Vein endothelial cell (primary cell): ENCODE measurements around the gene BMPR1B. TPM values are rescaled to one million over a fixed set of nuclear protein-coding genes. Genes with fewer than 3 reads are reported as not detected.

Experiments
- total RNA-seq: library from RNA; depleted of rRNA; stranded (reverse); fragments of >200 nt; gene quantifications from 2 replicates; pipeline ENCODE4 v1.2.3, GENCODE V29; 2012

BMPR1B gene
- total RNA-seq, result 2.6 and 3.2 TPM in 2 replicates

DNA sequence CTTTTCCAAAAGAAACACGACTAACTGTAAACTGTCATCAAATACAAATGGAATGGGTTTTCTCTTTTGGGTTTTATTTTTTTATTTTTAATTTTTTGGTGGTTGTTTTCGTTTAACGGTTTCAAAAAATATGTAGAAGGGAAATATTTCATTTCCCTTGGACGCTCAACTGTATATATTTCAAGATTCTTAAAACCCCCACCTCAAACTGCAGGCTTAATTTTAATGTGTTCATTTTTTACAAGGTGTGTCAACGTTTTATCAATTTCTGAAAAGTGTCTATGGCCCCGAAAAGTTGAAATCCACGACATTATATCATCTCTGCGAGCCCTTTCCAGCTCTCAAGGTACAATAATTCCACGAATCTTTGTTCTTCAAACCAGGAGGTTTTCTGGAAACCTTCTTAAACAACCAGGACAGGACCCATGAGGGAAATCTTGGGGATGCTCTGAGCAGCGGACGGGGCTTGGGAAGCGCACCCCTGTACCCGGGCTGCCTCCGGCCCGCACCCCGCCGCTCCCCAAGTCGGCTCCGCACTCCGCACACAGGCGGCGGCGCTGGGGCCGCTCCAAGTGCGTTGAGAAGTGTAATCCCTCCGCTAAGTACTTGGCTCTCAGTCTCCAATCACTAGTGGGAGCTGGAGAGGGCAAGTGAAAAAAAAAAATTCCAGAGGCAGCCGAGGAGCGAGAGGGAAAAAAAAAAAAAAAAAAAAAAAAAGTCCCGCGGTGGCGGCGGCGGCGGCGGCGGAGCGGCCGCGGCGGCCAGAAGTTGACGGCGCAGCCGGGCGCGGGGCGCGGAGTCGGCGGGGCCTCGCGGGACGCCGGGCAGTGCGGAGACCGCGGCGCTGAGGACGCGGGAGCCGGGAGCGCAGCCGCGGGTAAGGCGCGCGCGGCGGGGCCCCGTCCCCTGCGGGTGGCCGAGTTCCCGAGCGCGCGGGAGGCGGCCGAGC, at the start of gene BMPR1B:
Gene BMPR1B, plus strand, starts transcription at position 764 of the 949 bp plus-strand sequence. CDS start 346,470 bp downstream, outside the sequence.

